HepG2 (cell line): Measurements from ENCODE around the gene NSD1. TPM values are rescaled to one million over a fixed set of nuclear protein-coding genes. Genes with fewer than 3 reads are reported as not detected.
A peak's percentile ranks its signal among the peaks of the same experiment; 100 is the strongest.

Experiments used
- ATAC-seq: fragments of 200-7000 bp; cut with Tn5 transposase; 3 replicates; pipeline ENCODE4 v1.9.1; 2020; ENCODE audit warnings: mild to moderate bottlenecking, moderate library complexity
- BruUV-seq: library from RNA; stranded (reverse); fragments of 400-500 nt; replicated peaks from 2 replicates; lab custom pipeline; 2021; lab: Mats Ljungman, UMichigan
- CTCF ChIA-PET: fragments of 300-600 bp; formaldehyde crosslinking; extraction: SDS; loops from one replicate; lab custom pipeline; 2021; ENCODE audit warnings: low total read pairs, inconsistent platforms, low intra/inter-chr PET ratio; lab: Yijun Ruan, JAX
- POLR2A ChIA-PET: fragments of 350-600 bp; sonication (Branson Sonifier 250); formaldehyde crosslinking; loops from one replicate; lab custom pipeline; 2020; ENCODE audit warnings: antibody characterized with exemption, inconsistent platforms; lab: Yijun Ruan, JAX
- DNase-seq: peaks from one replicate; pipeline ENCODE4 v3.0.0-alpha.2; 2015; ENCODE audit warnings: low spot score
- FAIRE-seq: peaks from 3 replicates; lab custom pipeline; 2011; peaks lifted over from hg19 to GRCh38; lab: Jason Lieb, UNC
- H2AFZ ChIP-seq: one replicate; pipeline ENCODE4 v1.6.1; 2011; ENCODE audit warnings: low read length, inconsistent platforms
- H3K27ac ChIP-seq: fragments of 300-600 bp; 3 replicates; pipeline ENCODE4 v1.8.0; 2011; ENCODE audit warnings: mixed run types, mild to moderate bottlenecking, mixed read lengths, low read length, inconsistent platforms; ENCODE audit not compliant: insufficient read depth; ENCODE audit errors: extremely low read length
- H3K27me3 ChIP-seq, 2 experiments: fragments of 200-600 bp in 1 of 2; 2 replicates in 1 of 2; 3 replicates in 1 of 2; pipeline versions ENCODE4 v1.6.0 to v1.8.0; 2011; ENCODE audit warnings: low read length in 2 of 2, mild to moderate bottlenecking in 2 of 2, moderate library complexity in 2 of 2, inconsistent platforms in 1 of 2; ENCODE audit not compliant: insufficient read depth in 2 of 2, control insufficient read depth in 1 of 2
- H3K36me3 ChIP-seq, 2 experiments: fragments of 200-600 bp in 1 of 2; replicated peaks in 1 of 2; 2 replicates in 1 of 2; 3 replicates in 1 of 2; pipeline versions ENCODE4 v1.5.1 to v1.8.0; 2011; ENCODE audit warnings: low read length in 2 of 2, inconsistent platforms in 1 of 2; ENCODE audit not compliant: insufficient read depth in 2 of 2, control insufficient read depth in 1 of 2
- H3K4me1 ChIP-seq: 2 replicates; pipeline ENCODE4 v1.5.1; 2012; ENCODE audit warnings: low read length, inconsistent platforms; ENCODE audit not compliant: insufficient read depth
- H3K4me2 ChIP-seq: 2 replicates; pipeline ENCODE4 v1.6.0; 2011; ENCODE audit warnings: low read depth, low read length, inconsistent platforms
- H3K4me3 ChIP-seq, 3 experiments: fragments of 200-600 bp in 1 of 3; sonication (generic), shearing (Covaris generic) in 1 of 3; replicated peaks in 1 of 3; 2 replicates each; pipeline ENCODE4 v1.5.1; 2011 to 2016; ENCODE audit warnings: low read length in 3 of 3, inconsistent platforms in 2 of 3, low read depth in 2 of 3, mild to moderate bottlenecking in 2 of 3, control low read depth in 1 of 3, mixed read lengths in 1 of 3; ENCODE audit not compliant: insufficient read depth in 1 of 3
- H3K79me2 ChIP-seq: one replicate; pipeline ENCODE4 v1.6.1; 2011; ENCODE audit warnings: low read length, inconsistent platforms; ENCODE audit not compliant: insufficient read depth
- H3K9ac ChIP-seq: 2 replicates; pipeline ENCODE4 v1.6.0; 2011; ENCODE audit warnings: mild to moderate bottlenecking, low read depth, low read length, inconsistent platforms; ENCODE audit not compliant: insufficient read depth
- H3K9me3 ChIP-seq: 2 replicates; pipeline ENCODE4 v1.5.1; 2012; ENCODE audit warnings: mild to moderate bottlenecking, low read length
- H4K20me1 ChIP-seq: 2 replicates; pipeline ENCODE4 v1.6.0; 2011; ENCODE audit warnings: inconsistent platforms, mild to moderate bottlenecking, low read length, moderate library complexity; ENCODE audit not compliant: insufficient read depth
- AGO2 ChIP-seq: fragments of 200-400 bp; formaldehyde crosslinking; optimal IDR thresholded peaks from 2 replicates; pipeline ENCODE3; 2017; ENCODE audit warnings: mild to moderate bottlenecking, low read depth, low read length, moderate library complexity
- DPF2 ChIP-seq: sonication (generic); formaldehyde crosslinking; IDR thresholded peaks from 2 replicates; pipeline ENCODE4 v1.4.0; 2020; ENCODE audit warnings: mild to moderate bottlenecking, low read depth, missing genetic modification reagents, borderline replicate concordance
- FOXA3 ChIP-seq: IDR thresholded peaks from 2 replicates; pipeline ENCODE4 v1.6.1; 2016; ENCODE audit warnings: missing genetic modification reagents, missing compliant biosample characterization
- ISL2 ChIP-seq: sonication (generic); formaldehyde crosslinking; IDR thresholded peaks from 2 replicates; pipeline ENCODE4 v1.5.0; 2020; ENCODE audit warnings: missing genetic modification reagents
- MED8 ChIP-seq: sonication (generic); formaldehyde crosslinking; IDR thresholded peaks from 2 replicates; pipeline ENCODE4 v1.8.1; 2023; ENCODE audit warnings: mild to moderate bottlenecking, missing genetic modification reagents; ENCODE audit not compliant: insufficient replicate concordance
- MYC ChIP-seq: sonication (generic); formaldehyde crosslinking; IDR thresholded peaks from 2 replicates; pipeline ENCODE4 v1.9.0; 2021; ENCODE audit warnings: missing genetic modification reagents, borderline replicate concordance
- NKX3-1 ChIP-seq: sonication (generic); formaldehyde crosslinking; IDR thresholded peaks from 2 replicates; pipeline ENCODE4 v1.5.0; 2020; ENCODE audit warnings: missing genetic modification reagents
- PAF1 ChIP-seq: IDR thresholded peaks from 2 replicates; pipeline ENCODE4 v1.6.1; 2016; ENCODE audit warnings: missing genetic modification reagents, missing compliant biosample characterization
- PHF5A ChIP-seq: IDR thresholded peaks from one replicate; pipeline ENCODE4 v1.6.1; 2018; ENCODE audit warnings: low read depth, missing genetic modification reagents; ENCODE audit not compliant: unreplicated experiment
- SRSF1 ChIP-seq: fragments of 200-400 bp; formaldehyde crosslinking; optimal IDR thresholded peaks from 2 replicates; pipeline ENCODE3; 2017; ENCODE audit warnings: mild to moderate bottlenecking, low read depth, low read length, moderate library complexity
- TEAD2 ChIP-seq: sonication (generic); formaldehyde crosslinking; IDR thresholded peaks from 2 replicates; pipeline ENCODE4 v1.9.0; 2021; ENCODE audit warnings: missing genetic modification reagents
- ZC3H4 ChIP-seq: sonication (generic); formaldehyde crosslinking; IDR thresholded peaks from 2 replicates; pipeline ENCODE4 v1.4.0; 2020; ENCODE audit warnings: missing genetic modification reagents, borderline replicate concordance
- ZFP1 ChIP-seq: IDR thresholded peaks from 2 replicates; pipeline ENCODE4 v1.6.1; 2016
- ZFX ChIP-seq: sonication (generic); formaldehyde crosslinking; IDR thresholded peaks from 2 replicates; pipeline ENCODE4 v1.4.0; 2020; ENCODE audit warnings: mild to moderate bottlenecking, low read depth, missing genetic modification reagents, moderate library complexity
- ZNF121 ChIP-seq: sonication (generic); formaldehyde crosslinking; IDR thresholded peaks from 2 replicates; pipeline ENCODE4 v1.5.0; 2020; ENCODE audit warnings: mild to moderate bottlenecking, missing genetic modification reagents
- WGBS: methylation state at CpG from one replicate; pipeline ENCODE4 v1.1.6; 2017; ENCODE audit warnings: low lambda C conversion rate; 5-methylcytosine and 5-hydroxymethylcytosine counted together
- in situ Hi-C: cut with HindIII; loops from 2 replicates; pipeline ENCODE4 v1.10.0; 2017; ENCODE audit warnings: low pct_unique_long_range_greater_than_20kb; ENCODE audit not compliant: extremely low pct_ligation_motif_present
- intact Hi-C: fragments of 100-400 bp; cut with micrococcal nuclease; formaldehyde crosslinking; loops from one replicate; pipeline ENCODE4 v1.10.0; 2022; ENCODE audit not compliant: unreplicated experiment
- polyA plus RNA-seq, 8 experiments: library from polyadenylated mRNA; depleted of rRNA in 3 of 8; stranded (reverse) in 7 of 8; unstranded in 1 of 8; fragments of >200 nt; fragmentation: Illumina TruSeq in 4 of 8; extraction: Trizol in 4 of 8; gene quantifications; 2 replicates each; pipeline versions ENCODE4 v1.2.1 to v1.2.3, GENCODE V29; 2011 to 2016; ENCODE audit warnings: low read depth in 4 of 8, missing spikeins in 1 of 8, mixed read lengths in 1 of 8; ENCODE audit not compliant: insufficient read depth in 1 of 8
- total RNA-seq, 5 experiments: library from RNA; depleted of rRNA; stranded (reverse); fragments of >200 nt; fragmentation: Illumina TruSeq; extraction: Trizol; gene quantifications; 2 replicates each; pipeline ENCODE4 v1.2.3, GENCODE V29; 2016; ENCODE audit warnings: low read depth in 1 of 5
- TF ChIP-seq, protein P1 (sequence below): sonication (generic); formaldehyde crosslinking; IDR thresholded peaks from 2 replicates; pipeline ENCODE4 v1.8.1; 2023; ENCODE audit warnings: missing genetic modification reagents, mild to moderate bottlenecking, borderline replicate concordance
- TF ChIP-seq, protein P2 (sequence below): sonication (generic); formaldehyde crosslinking; IDR thresholded peaks from 2 replicates; pipeline ENCODE4 v1.4.0; 2020; ENCODE audit warnings: missing genetic modification reagents

The NSD1 gene
- total and polyA plus RNA-seq, 2 of the 13 experiments (the other 11 are each of a cell fraction or from before 2014, with no cell fraction given): 0.01 to 0.09 TPM

DNA sequence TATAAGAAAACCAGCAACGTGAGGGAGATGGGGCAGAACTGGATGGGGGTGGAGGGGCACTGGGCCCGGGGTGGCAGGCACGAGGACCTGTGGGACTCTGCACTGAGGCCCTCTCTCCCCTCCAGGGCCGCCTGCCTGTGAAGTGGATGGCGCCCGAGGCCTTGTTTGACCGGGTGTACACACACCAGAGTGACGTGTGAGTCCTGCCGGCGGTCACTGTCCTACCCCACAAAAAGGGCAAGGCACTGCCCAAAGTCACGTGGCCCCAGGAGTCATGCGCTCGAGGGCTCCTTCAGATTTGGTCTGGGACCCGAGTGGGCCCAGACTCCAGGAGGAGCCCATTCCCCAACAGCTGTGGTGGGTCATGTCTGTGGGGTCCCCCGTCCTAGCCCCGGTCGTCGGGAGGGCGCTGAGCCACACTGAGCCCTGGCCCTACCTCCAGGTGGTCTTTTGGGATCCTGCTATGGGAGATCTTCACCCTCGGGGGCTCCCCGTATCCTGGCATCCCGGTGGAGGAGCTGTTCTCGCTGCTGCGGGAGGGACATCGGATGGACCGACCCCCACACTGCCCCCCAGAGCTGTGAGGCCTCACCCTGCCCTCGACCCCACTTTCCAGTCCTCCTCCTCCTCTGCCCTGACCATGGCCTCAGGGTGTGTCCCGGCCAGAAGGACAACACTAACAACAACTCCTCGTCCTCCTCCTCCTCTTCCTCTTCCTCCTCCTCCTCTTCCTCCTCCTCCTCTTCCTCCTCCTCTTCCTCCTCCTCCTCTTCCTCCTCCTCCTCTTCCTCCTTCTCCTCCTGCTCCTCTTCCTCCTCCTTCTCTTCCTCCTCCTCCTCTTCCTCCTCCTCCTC lies 37.2 kb upstream of the NSD1 start (continued):
- TF ChIP-seq NKX3-1: no peak
- no peak for TF ChIP-seq MED8 (CRISPR knock-in tag)
- no peak for TF ChIP-seq ZFP1 (CRISPR knock-in tag)
- TF ChIP-seq MYC (CRISPR knock-in tag): 0 out of 2 replicates have a peak, but pooled peaks have one; percentile 0
- no peak for TF ChIP-seq PAF1 (CRISPR knock-in tag)
- TF ChIP-seq, protein P1, sequence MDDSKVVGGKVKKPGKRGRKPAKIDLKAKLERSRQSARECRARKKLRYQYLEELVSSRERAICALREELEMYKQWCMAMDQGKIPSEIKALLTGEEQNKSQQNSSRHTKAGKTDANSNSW (CRISPR knock-in tag): no peak
- peak; percentile 24; the same call in 1 of the 2 replicates for TF ChIP-seq ZFX
- no peak for TF ChIP-seq ZNF121 (CRISPR knock-in tag)

DNA sequence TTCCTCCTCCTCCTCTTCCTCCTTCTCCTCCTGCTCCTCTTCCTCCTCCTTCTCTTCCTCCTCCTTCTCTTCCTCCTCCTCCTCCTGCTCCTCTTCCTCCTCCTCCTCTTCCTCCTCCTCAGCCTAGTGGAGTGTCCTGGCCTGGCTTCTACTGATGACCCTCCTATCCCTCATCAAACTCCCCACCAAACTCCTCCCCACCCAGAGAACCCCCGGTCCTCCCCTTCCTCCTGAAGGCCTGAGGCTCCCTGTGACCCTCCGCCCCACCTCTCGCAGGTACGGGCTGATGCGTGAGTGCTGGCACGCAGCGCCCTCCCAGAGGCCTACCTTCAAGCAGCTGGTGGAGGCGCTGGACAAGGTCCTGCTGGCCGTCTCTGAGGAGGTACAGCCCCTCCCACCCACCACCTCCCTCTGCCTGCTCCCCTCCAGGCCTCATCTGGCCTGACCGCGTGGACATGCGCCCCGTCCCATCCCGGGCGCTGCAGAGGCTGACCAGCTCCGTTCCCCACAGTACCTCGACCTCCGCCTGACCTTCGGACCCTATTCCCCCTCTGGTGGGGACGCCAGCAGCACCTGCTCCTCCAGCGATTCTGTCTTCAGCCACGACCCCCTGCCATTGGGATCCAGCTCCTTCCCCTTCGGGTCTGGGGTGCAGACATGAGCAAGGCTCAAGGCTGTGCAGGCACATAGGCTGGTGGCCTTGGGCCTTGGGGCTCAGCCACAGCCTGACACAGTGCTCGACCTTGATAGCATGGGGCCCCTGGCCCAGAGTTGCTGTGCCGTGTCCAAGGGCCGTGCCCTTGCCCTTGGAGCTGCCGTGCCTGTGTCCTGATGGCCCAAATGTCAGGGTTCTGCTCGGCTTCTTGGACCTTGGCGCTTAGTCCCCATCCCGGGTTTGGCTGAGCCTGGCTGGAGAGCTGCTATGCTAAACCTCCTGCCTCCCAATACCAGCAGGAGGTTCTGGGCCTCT lies 36.3 kb upstream of the NSD1 start:
- H3K36me3 ChIP-seq: peaks cover 13 to 32% of the 10 kb centered on the region in 2 experiments
- WGBS: 63% methylated on average over 20 of the region's 30 CpGs
- H3K4me3 ChIP-seq: no peak overlapping the region
- H3K4me1 ChIP-seq: peaks cover 98% of the 10 kb centered on the region
- H3K9me3 ChIP-seq: no peaks in the 10 kb centered on the region
- no peaks in the 10 kb centered on the region for H3K27me3 ChIP-seq
- CTCF ChIA-PET: no interaction called here
- H3K9ac ChIP-seq: no peak overlapping the region
- peaks cover 5% of the 10 kb centered on the region for H4K20me1 ChIP-seq
- ATAC-seq (peak; percentile 35), FAIRE-seq (no peak), DNase-seq (no peak)
- TSS peak; percentile 9 for BruUV-seq
- intact Hi-C loops (no loop called here), in situ Hi-C loops (no loop called here)
- no peaks in the 10 kb centered on the region for H3K79me2 ChIP-seq
- H2AFZ ChIP-seq: no peak overlapping the region
- POLR2A ChIA-PET: interaction anchor here (0.7 to 6.0 kb wide), 5 partner anchors 9 to 26 kb away, joined by 4 to 231 read pairs (median 6); partner anchors contain the start of gene FGFR4
- peak overlapping the region; percentile 16; the same call in 1 of the 2 replicates for H3K4me2 ChIP-seq
- H3K27ac ChIP-seq: peak overlapping the region; percentile 54
- TF ChIP-seq, protein P2, sequence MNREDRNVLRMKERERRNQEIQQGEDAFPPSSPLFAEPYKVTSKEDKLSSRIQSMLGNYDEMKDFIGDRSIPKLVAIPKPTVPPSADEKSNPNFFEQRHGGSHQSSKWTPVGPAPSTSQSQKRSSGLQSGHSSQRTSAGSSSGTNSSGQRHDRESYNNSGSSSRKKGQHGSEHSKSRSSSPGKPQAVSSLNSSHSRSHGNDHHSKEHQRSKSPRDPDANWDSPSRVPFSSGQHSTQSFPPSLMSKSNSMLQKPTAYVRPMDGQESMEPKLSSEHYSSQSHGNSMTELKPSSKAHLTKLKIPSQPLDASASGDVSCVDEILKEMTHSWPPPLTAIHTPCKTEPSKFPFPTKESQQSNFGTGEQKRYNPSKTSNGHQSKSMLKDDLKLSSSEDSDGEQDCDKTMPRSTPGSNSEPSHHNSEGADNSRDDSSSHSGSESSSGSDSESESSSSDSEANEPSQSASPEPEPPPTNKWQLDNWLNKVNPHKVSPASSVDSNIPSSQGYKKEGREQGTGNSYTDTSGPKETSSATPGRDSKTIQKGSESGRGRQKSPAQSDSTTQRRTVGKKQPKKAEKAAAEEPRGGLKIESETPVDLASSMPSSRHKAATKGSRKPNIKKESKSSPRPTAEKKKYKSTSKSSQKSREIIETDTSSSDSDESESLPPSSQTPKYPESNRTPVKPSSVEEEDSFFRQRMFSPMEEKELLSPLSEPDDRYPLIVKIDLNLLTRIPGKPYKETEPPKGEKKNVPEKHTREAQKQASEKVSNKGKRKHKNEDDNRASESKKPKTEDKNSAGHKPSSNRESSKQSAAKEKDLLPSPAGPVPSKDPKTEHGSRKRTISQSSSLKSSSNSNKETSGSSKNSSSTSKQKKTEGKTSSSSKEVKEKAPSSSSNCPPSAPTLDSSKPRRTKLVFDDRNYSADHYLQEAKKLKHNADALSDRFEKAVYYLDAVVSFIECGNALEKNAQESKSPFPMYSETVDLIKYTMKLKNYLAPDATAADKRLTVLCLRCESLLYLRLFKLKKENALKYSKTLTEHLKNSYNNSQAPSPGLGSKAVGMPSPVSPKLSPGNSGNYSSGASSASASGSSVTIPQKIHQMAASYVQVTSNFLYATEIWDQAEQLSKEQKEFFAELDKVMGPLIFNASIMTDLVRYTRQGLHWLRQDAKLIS (CRISPR knock-in tag): no peak
- peak; percentile 94 for TF ChIP-seq AGO2
- TF ChIP-seq ISL2: no peak
- peak; percentile 64 for TF ChIP-seq PHF5A
- TF ChIP-seq ZC3H4 (CRISPR knock-in tag): no peak
- TF ChIP-seq TEAD2 (CRISPR knock-in tag): no peak
- 0 out of 2 replicates have a peak, but pooled peaks have one; percentile 8 for TF ChIP-seq FOXA3 (CRISPR knock-in tag)
- peak; percentile 65 for TF ChIP-seq DPF2 (CRISPR knock-in tag)
- no peak for TF ChIP-seq SRSF1
